Neural cell (in vitro differentiated cells): Measurements from ENCODE around the gene PTPRZ1.

ENCODE experiments used
- EP300 ChIP-seq: fragments of 450-650 bp; conservative IDR thresholded peaks from 2 replicates; pipeline ENCODE4 v1.6.1; 2014; ENCODE audit warnings: antibody characterized with exemption, mild to moderate bottlenecking, moderate library complexity; ENCODE audit not compliant: poor library complexity, severe bottlenecking
- EZH2 ChIP-seq: fragments of 200-600, 300-800 bp; shearing (Covaris generic), sonication (generic); IDR thresholded peaks from 2 replicates; pipeline ENCODE4 v1.6.1; 2014; ENCODE audit warnings: antibody characterized with exemption, low read length, borderline replicate concordance, mild to moderate bottlenecking; ENCODE audit not compliant: insufficient read depth, poor library complexity, severe bottlenecking
- MXI1 ChIP-seq: fragments of 450-650 bp; conservative IDR thresholded peaks from 2 replicates; pipeline ENCODE4 v1.6.1; 2014; ENCODE audit warnings: antibody characterized with exemption, mild to moderate bottlenecking; ENCODE audit not compliant: poor library complexity, severe bottlenecking
- POLR2AphosphoS5 ChIP-seq: IDR thresholded peaks from 2 replicates; pipeline ENCODE4 v1.6.1; 2012
- RAD21 ChIP-seq: fragments of 450-650 bp; conservative IDR thresholded peaks from 2 replicates; pipeline ENCODE4 v1.6.1; 2014; ENCODE audit warnings: antibody characterized with exemption, mild to moderate bottlenecking, moderate library complexity
- SMC3 ChIP-seq: fragments of 450-650 bp; conservative IDR thresholded peaks from 2 replicates; pipeline ENCODE4 v1.6.1; 2014; ENCODE audit warnings: antibody characterized with exemption, mild to moderate bottlenecking, moderate library complexity; ENCODE audit not compliant: poor library complexity
- TAF1 ChIP-seq: IDR thresholded peaks from 2 replicates; pipeline ENCODE4 v1.6.1; 2012; ENCODE audit warnings: low read depth
- TF ChIP-seq, protein P1 (sequence below): fragments of 450-650 bp; IDR thresholded peaks from 2 replicates; pipeline ENCODE4 v1.5.1; 2014; ENCODE audit warnings: antibody characterized with exemption, mild to moderate bottlenecking, moderate library complexity; ENCODE audit not compliant: poor library complexity, severe bottlenecking
- TF ChIP-seq, protein P2 (sequence below): IDR thresholded peaks from 2 replicates; pipeline ENCODE4 v1.6.1; 2012; ENCODE audit warnings: borderline replicate concordance

DNA sequence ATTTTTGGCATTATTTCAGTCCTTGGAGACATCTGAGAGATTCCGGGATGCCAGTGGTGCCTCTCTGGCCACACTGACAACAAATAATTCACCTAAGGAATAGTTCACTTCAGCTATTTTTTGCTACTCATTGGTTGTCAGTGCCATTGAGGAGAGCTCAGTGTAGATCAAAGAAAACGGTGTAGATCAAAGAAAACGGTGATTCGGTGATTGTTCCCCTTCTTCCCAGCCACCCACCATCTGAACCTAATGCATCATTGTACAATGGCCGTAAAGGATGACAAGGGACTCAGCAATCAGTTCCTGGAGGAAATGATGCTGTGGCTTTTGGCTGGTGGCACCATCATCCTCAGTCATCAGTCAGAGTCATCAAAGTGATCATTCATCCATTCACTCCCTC lies 80.6 kb downstream of the PTPRZ1 start:
- TF ChIP-seq, protein P1, sequence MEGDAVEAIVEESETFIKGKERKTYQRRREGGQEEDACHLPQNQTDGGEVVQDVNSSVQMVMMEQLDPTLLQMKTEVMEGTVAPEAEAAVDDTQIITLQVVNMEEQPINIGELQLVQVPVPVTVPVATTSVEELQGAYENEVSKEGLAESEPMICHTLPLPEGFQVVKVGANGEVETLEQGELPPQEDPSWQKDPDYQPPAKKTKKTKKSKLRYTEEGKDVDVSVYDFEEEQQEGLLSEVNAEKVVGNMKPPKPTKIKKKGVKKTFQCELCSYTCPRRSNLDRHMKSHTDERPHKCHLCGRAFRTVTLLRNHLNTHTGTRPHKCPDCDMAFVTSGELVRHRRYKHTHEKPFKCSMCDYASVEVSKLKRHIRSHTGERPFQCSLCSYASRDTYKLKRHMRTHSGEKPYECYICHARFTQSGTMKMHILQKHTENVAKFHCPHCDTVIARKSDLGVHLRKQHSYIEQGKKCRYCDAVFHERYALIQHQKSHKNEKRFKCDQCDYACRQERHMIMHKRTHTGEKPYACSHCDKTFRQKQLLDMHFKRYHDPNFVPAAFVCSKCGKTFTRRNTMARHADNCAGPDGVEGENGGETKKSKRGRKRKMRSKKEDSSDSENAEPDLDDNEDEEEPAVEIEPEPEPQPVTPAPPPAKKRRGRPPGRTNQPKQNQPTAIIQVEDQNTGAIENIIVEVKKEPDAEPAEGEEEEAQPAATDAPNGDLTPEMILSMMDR, result no peak
- TF ChIP-seq TAF1 (no peak), MXI1 (no peak), POLR2AphosphoS5 (no peak), EP300 (no peak), SMC3 (no peak), EZH2 (no peak), RAD21 (no peak)
- TF ChIP-seq, protein P2, sequence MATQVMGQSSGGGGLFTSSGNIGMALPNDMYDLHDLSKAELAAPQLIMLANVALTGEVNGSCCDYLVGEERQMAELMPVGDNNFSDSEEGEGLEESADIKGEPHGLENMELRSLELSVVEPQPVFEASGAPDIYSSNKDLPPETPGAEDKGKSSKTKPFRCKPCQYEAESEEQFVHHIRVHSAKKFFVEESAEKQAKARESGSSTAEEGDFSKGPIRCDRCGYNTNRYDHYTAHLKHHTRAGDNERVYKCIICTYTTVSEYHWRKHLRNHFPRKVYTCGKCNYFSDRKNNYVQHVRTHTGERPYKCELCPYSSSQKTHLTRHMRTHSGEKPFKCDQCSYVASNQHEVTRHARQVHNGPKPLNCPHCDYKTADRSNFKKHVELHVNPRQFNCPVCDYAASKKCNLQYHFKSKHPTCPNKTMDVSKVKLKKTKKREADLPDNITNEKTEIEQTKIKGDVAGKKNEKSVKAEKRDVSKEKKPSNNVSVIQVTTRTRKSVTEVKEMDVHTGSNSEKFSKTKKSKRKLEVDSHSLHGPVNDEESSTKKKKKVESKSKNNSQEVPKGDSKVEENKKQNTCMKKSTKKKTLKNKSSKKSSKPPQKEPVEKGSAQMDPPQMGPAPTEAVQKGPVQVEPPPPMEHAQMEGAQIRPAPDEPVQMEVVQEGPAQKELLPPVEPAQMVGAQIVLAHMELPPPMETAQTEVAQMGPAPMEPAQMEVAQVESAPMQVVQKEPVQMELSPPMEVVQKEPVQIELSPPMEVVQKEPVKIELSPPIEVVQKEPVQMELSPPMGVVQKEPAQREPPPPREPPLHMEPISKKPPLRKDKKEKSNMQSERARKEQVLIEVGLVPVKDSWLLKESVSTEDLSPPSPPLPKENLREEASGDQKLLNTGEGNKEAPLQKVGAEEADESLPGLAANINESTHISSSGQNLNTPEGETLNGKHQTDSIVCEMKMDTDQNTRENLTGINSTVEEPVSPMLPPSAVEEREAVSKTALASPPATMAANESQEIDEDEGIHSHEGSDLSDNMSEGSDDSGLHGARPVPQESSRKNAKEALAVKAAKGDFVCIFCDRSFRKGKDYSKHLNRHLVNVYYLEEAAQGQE, result no peak
